GM21526 (cell line): ENCODE results near the gene RABGAP1.

Source experiments
- ATAC-seq: cut with Tn5 transposase; IDR thresholded peaks from one replicate; pipeline ENCODE4 v1.9.1; 2021; ENCODE audit warnings: moderate library complexity; ENCODE audit not compliant: unreplicated experiment, low FRiP score

Gene RABGAP1

GRCh38 chr9:123074628-123075027, 133.8 kb downstream of the RABGAP1 start:
- ATAC-seq: no peak

GRCh38 chr9:123080444-123080843, 139.6 kb downstream of the RABGAP1 start:
- ATAC-seq: no peak

GRCh38 chr9:123081824-123082223, 141.0 kb downstream of the RABGAP1 start:
- no peak for ATAC-seq

DNA sequence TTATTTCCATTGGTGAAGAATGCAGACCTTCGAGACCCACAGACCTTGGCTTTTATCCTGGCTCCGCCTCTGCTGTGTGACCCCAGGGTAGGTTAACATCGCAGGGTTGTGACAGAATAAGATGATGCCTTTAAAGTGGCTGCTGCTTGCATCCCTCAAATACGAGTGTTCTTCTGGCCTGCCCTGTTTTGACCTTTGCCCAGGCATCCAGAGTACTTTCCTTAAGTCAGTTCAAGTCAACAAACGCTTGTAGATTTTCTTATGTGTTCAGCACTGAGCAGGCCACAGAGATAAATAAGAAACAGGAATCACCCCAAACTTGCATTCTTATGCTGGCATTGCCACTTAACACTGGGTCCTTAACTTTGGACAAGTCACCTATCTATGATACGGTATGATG, 142.9 kb downstream of the RABGAP1 start:
- no peak for ATAC-seq

- ATAC-seq: no peak
These were observed 143.4 kb downstream of the RABGAP1 start for GRCh38 chr9:123084256-123084655.

DNA sequence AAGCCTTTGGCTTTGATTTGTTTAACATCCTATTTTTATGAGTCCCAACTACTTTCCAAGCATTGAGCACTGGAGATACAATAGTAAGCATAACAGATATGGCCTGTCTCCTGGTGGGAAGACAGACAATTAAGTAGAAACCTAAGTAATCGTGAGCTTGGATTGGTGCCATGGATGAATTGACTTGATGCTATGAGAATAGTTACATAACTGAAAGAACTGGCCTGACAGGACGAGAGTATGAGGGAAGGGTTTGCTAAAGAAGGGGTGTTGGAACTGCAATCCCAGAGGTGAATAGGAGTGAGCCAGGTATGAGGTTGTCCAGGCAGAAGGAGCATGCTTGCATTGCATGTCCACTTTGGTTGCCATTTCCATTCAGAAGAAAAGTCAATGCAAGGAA, 145.1 kb downstream of the RABGAP1 start:
- no peak for ATAC-seq

GRCh38 chr9:123087359-123087888, 146.6 kb downstream of the RABGAP1 start:
- no peak for ATAC-seq

DNA sequence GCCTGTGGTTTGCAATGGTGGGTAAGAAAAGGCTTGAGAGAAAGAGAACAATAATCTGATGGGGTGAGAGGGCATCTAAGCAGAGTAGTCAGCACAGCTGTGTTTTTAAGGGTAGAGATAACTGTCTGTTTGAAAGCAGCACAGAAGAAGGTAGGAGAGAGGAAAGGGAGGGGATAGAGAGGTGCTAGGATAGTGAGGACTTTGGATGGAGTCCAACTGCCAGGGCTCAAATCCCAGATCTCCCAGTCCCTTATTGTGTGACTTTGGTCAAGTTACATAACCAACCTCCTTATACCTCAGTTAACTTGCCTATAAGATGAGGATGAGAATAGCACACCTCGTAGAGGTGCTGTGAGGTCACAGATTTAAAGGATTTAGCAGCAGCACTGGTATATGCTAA, 148.2 kb downstream of the RABGAP1 start:
- no peak for ATAC-seq

- ATAC-seq: no peak
These were observed 149.0 kb downstream of the RABGAP1 start for GRCh38 chr9:123089790-123090189.

- ATAC-seq: no peak
These were observed 149.5 kb downstream of the RABGAP1 start for GRCh38 chr9:123090198-123090896.

DNA sequence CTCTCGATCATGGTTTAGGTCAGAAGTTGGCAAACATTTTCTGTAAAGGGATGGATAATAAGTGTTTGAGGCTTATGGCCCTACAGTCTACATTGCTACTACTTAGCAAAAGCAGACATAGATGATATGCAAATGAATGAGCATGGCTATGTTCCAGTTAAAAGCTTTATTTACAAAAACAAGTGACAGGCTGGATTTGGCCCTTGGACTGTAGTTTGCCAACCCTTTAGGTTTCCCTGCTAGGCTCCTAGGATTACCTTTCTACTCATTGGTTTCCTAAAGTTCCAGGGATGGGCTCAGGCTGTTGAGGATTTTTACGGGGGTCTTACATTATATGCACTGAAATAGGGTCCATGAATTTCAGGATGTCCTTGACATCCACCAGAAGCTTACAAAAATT, 150.1 kb downstream of the RABGAP1 start:
- no peak for ATAC-seq

GRCh38 chr9:123091459-123091858, 150.6 kb downstream of the RABGAP1 start:
- no peak for ATAC-seq

DNA sequence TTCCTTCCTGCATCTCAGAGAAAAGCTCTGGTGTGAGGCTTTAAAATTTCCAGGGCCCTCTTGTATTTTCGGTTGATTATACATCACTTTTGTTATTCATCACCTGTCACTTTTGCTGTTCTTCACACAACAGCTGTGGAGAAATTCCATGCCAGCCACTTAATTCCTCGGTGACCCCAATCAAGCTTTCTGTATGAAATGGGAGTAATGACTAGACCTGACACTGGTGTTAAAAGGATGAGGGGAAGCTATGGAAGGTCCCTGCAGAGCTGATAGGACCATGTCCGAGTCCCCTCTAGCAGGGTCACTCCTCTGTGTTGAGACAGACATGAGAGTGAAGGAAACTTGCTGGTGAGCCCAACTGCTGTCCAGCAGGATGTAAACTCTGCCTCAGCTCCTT, 152.3 kb downstream of the RABGAP1 start:
- ATAC-seq: no peak

- no peak for ATAC-seq
These were observed 156.2 kb downstream of the RABGAP1 start for GRCh38 chr9:123096987-123097386.

- ATAC-seq: no peak
These were observed 156.7 kb downstream of the RABGAP1 start for GRCh38 chr9:123097430-123098095.

DNA sequence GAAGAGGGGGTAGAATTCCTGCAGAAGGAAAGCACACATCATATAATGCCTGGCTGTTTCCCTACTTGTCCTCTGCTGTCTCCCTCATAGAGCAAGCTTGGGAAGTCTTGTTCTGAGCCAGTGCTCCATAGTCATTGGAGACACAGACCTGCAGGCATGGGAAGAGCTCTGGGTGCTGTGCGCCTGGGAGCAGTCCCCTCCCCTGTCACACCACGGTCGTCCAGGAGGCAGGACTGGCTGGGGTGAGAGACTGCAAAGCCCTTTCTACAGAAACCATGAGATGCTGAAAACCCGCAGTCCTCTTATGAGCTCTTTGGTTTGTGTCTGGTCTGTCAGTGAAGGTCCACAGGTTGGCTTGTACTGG, 157.3 kb downstream of the RABGAP1 start:
- no peak for ATAC-seq

GRCh38 chr9:123099042-123099441, 158.2 kb downstream of the RABGAP1 start:
- ATAC-seq: no peak

DNA sequence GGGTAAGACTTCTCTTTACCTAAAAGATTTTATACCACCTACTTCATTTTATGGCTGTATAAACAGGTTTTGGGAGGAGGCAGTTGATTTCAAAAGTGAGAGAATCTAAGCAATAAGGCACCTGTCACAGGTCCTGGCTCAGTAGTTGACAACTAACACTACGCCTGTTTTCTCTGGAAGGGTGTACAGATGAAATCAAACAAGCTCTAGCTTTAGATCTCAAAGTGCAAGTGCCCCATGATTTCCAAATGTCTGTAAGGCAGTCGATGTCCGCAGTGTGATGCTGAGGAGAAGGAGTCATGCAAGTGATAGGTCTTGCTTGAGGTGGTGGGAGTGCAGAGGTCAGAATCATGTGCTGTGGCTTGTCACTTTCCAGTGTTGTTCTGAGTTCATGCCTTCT, 158.7 kb downstream of the RABGAP1 start:
- no peak for ATAC-seq

DNA sequence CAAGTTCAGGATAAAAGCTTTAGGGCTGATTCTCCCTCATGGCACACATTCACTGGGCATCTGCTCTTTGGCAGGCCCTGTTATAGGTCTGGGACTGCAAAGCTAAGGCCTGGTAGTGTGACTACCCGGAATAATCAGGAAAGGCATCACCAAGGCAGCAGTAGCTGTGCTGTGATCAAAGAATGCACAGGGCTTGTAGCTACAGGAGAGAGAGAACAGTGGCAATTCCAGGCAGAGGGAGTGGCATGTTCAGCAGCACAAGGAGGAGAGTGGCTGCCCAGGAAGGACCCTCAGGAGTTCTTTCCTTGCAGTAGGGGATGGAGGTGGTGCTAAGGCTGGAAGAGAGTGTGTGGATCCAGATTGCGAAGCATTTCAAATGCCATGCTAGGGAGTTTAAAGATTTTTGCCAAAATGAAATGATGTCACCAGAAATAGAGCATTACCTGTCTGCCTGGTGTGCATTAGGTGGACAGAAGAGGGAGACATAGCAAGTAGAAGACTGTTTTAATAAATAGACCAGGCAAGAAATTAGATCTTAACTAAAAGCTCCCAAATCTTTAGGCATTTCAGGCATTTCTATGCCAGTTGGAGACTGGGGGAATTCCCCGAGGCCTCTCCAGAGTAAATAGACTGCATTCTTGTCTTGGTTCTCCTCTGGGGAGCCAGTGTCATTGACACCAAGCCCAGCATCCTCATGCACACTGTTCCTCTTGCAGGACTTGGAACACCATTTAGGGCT, 161.7 kb downstream of the RABGAP1 start:
- no peak for ATAC-seq

- ATAC-seq: no peak
These were observed 164.0 kb downstream of the RABGAP1 start for GRCh38 chr9:123104807-123105206.

- no peak for ATAC-seq
These were observed 164.7 kb downstream of the RABGAP1 start for GRCh38 chr9:123105490-123105889.
